K562 (cell line): Measurements from ENCODE around the gene OR2H2. TPM values are rescaled to one million over a fixed set of nuclear protein-coding genes. Genes with fewer than 3 reads are reported as not detected.

Experiments used
- CREB1 ChIP-seq, 2 experiments: sonication (generic) in 1 of 2; formaldehyde crosslinking in 1 of 2; IDR thresholded peaks; 2 replicates each; pipeline versions ENCODE4 v1.6.1 to v1.8.0; 2012 to 2022; ENCODE audit warnings: inconsistent platforms in 1 of 2, mild to moderate bottlenecking in 1 of 2, missing genetic modification reagents in 1 of 2, moderate library complexity in 1 of 2
- CTCF ChIP-seq, 3 experiments: IDR thresholded peaks in 2 of 3; conservative IDR thresholded peaks in 1 of 3; 2 replicates each; pipeline ENCODE4 v1.5.1; 2011 to 2012; ENCODE audit warnings: low read length in 3 of 3, mild to moderate bottlenecking in 3 of 3, control low read depth in 2 of 3, improper control_type of control experiment in 1 of 3, inconsistent platforms in 1 of 3, low read depth in 1 of 3, mixed read lengths in 1 of 3, moderate library complexity in 1 of 3; ENCODE audit not compliant: insufficient read depth in 2 of 3
- E4F1 ChIP-seq: fragments of 250-450 bp; sonication (Bioruptor Pico); IDR thresholded peaks from 2 replicates; pipeline ENCODE4 v1.5.0; 2021; ENCODE audit warnings: mild to moderate bottlenecking, borderline replicate concordance
- EP300 ChIP-seq: IDR thresholded peaks from 2 replicates; pipeline ENCODE4 v1.6.1; 2012; ENCODE audit warnings: low read length, improper control_type of control experiment
- ETV5 ChIP-seq: sonication (generic); formaldehyde crosslinking; IDR thresholded peaks from 2 replicates; pipeline ENCODE4 v1.4.0; 2020; ENCODE audit warnings: low read depth, mild to moderate bottlenecking, missing genetic modification reagents
- MEIS2 ChIP-seq: fragments of 450-650 bp; IDR thresholded peaks from 2 replicates; pipeline ENCODE4 v1.6.1; 2014; ENCODE audit warnings: mild to moderate bottlenecking; ENCODE audit not compliant: partially characterized antibody
- NKRF ChIP-seq: fragments of 450-650 bp; IDR thresholded peaks from 2 replicates; pipeline ENCODE4 v1.6.1; 2016; ENCODE audit warnings: borderline replicate concordance
- PHB2 ChIP-seq: fragments of 450-650 bp; IDR thresholded peaks from 2 replicates; pipeline ENCODE4 v1.6.1; 2017; ENCODE audit warnings: low read depth
- POU5F1 ChIP-seq: fragments of 150-350 bp; IDR thresholded peaks from 2 replicates; pipeline ENCODE4 v1.6.1; 2014; ENCODE audit warnings: borderline replicate concordance, low read length, low read depth, mild to moderate bottlenecking; ENCODE audit not compliant: partially characterized antibody
- PTRF ChIP-seq: fragments of 450-650 bp; IDR thresholded peaks from 2 replicates; pipeline ENCODE4 v1.6.1; 2016; ENCODE audit warnings: mild to moderate bottlenecking, missing genetic modification characterization, missing compliant biosample characterization
- RB1 ChIP-seq: fragments of 450-650 bp; IDR thresholded peaks from 2 replicates; pipeline ENCODE4 v1.6.1; 2017; ENCODE audit warnings: low read depth, mild to moderate bottlenecking
- SOX6 ChIP-seq: fragments of 450-650 bp; IDR thresholded peaks from 2 replicates; pipeline ENCODE4 v1.6.1; 2014; ENCODE audit warnings: mild to moderate bottlenecking
- ZBTB11 ChIP-seq, 3 experiments: fragments of 200-800 bp in 1 of 3; fragments of 250-450 bp in 1 of 3; fragments of 450-650 bp in 1 of 3; sonication (Bioruptor Pico) in 1 of 3; sonication (Bioruptor generic) in 1 of 3; formaldehyde crosslinking in 1 of 3; IDR thresholded peaks; 2 replicates each; pipeline versions ENCODE4 v1.6.1 to v1.8.0; 2016 to 2022; ENCODE audit warnings: mild to moderate bottlenecking in 2 of 3, missing genetic modification characterization in 2 of 3, missing compliant biosample characterization in 1 of 3, moderate library complexity in 1 of 3
- ZNF175 ChIP-seq: fragments of 200-800 bp; sonication (Bioruptor generic); IDR thresholded peaks from 2 replicates; pipeline ENCODE4 v1.6.1; 2016; ENCODE audit warnings: low read depth, mild to moderate bottlenecking, missing genetic modification characterization, missing compliant biosample characterization
- ZNF384 ChIP-seq: IDR thresholded peaks from 2 replicates; pipeline ENCODE4 v1.6.1; 2012; ENCODE audit warnings: low read depth, low read length, improper control_type of control experiment
- ZNF589 ChIP-seq: fragments of 200-800 bp; sonication (Bioruptor generic); IDR thresholded peaks from 2 replicates; pipeline ENCODE4 v1.6.1; 2016; ENCODE audit warnings: low read depth, missing genetic modification characterization, missing compliant biosample characterization
- ZNF785 ChIP-seq: fragments of 250-450 bp; sonication (Bioruptor Pico); IDR thresholded peaks from 2 replicates; pipeline ENCODE4 v1.4.0; 2020; ENCODE audit warnings: mild to moderate bottlenecking
- polyA plus RNA-seq, 8 experiments: library from polyadenylated mRNA; depleted of rRNA in 4 of 8; stranded (reverse) in 5 of 8; unstranded in 3 of 8; fragments of >200 nt; fragmentation: Nextera tagmentation in 2 of 8; fragmentation: Illumina TruSeq in 1 of 8; extraction: Ambion mirVana in 2 of 8; extraction: Trizol in 1 of 8; gene quantifications; 2 replicates each; pipeline versions ENCODE4 v1.2.1 to v1.2.3, GENCODE V29; 2011 to 2014; ENCODE audit warnings: inconsistent platforms in 1 of 8, missing spikeins in 1 of 8
- total RNA-seq, 7 experiments: library from RNA; depleted of rRNA in 6 of 7; stranded (reverse); fragments of >200 nt in 6 of 7; fragmentation: Illumina TruSeq in 2 of 7; extraction: Trizol in 2 of 7; gene quantifications; 2 replicates each; pipeline versions ENCODE4 v1.2.1 to v1.2.3, GENCODE V29; 2011 to 2021; ENCODE audit warnings: low replicate concordance in 1 of 7

Gene OR2H2
- total and polyA plus RNA-seq, 9 of the 15 experiments (the other 6 are each of a cell fraction or from before 2014, with no cell fraction given) = not detected

- TF ChIP-seq NKRF (no peak), ZNF785 (CRISPR knock-in tag) (no peak), ZNF384 (no peak), RB1 (peak; percentile 37; the same call in 1 of the 2 replicates), SOX6 (no peak), ZBTB11 (CRISPR knock-in tag; IDR thresholded peaks at IDR 0.05) (peak in 1 of 3 experiments; percentile 53; a peak in 2 of 6 replicates), ZNF589 (no peak), POU5F1 (no peak), MEIS2 (no peak), CREB1 (IDR thresholded peaks at IDR 0.05) (0 out of 2 replicates have a peak, but pooled peaks have one; percentile 64), CREB1 (CRISPR knock-in tag; IDR thresholded peaks at IDR 0.05) (peak; percentile 83), ZNF175 (no peak), CTCF (IDR thresholded peaks at IDR 0.05 in 2 of 3, conservative IDR thresholded peaks at IDR 0.05 in 1 of 3; ENCODE audit: insufficient read depth in 2 of 3, low read depth in 1 of 3, low read length in 3 of 3) (no peak), PHB2 (no peak), PTRF (tag) (no peak), EP300 (no peak), ETV5 (CRISPR knock-in tag) (no peak), E4F1 (CRISPR knock-in tag) (no peak)
Observed at GRCh38 chr6:29627755-29628418, 43.0 kb downstream of the OR2H2 start (continued).
